Liver (tissue), 9 donors: ENCODE results near the gene JPT2. TPM values are rescaled to one million over a fixed set of nuclear protein-coding genes. Genes with fewer than 3 reads are reported as not detected.

Experiments used
- DNase-seq: peaks from one replicate; pipeline ENCODE4 v3.0.0-alpha.2; 2017; ENCODE audit warnings: low spot score
- H3K27ac ChIP-seq, 2 donors: one replicate each; pipeline ENCODE4 v1.7.0; 2013; ENCODE audit warnings: inconsistent platforms in 2 of 2, low read length in 2 of 2, control low read depth in 1 of 2, low read depth in 1 of 2, mild to moderate bottlenecking in 1 of 2
- H3K27me3 ChIP-seq, 4 donors: one replicate each; pipeline versions ENCODE4 v1.6.1 to v1.7.0; 2013; ENCODE audit warnings: low read length in 3 of 4, inconsistent platforms in 1 of 4, mild to moderate bottlenecking in 1 of 4, moderate library complexity in 1 of 4; ENCODE audit not compliant: control insufficient read depth in 4 of 4, insufficient read depth in 4 of 4
- H3K36me3 ChIP-seq, 4 donors: one replicate each; pipeline versions ENCODE4 v1.6.1 to v1.7.0; 2013; ENCODE audit warnings: low read length in 3 of 4, mild to moderate bottlenecking in 3 of 4, low read depth in 1 of 4, moderate library complexity in 1 of 4; ENCODE audit not compliant: control insufficient read depth in 4 of 4, insufficient read depth in 3 of 4
- H3K4me1 ChIP-seq, 4 donors: one replicate each; pipeline versions ENCODE4 v1.6.1 to v1.7.0; 2013; ENCODE audit warnings: low read length in 3 of 4, mild to moderate bottlenecking in 3 of 4, moderate library complexity in 1 of 4; ENCODE audit not compliant: control insufficient read depth in 4 of 4, insufficient read depth in 4 of 4
- H3K4me3 ChIP-seq, 3 donors: one replicate each; pipeline versions ENCODE4 v1.6.1 to v1.7.0; 2013; ENCODE audit warnings: low read length in 3 of 3, control low read depth in 1 of 3, low read depth in 1 of 3, mild to moderate bottlenecking in 1 of 3
- H3K9ac ChIP-seq, 2 donors: one replicate each; pipeline ENCODE4 v1.7.0; 2013; ENCODE audit warnings: low read length in 2 of 2, mild to moderate bottlenecking in 2 of 2, moderate library complexity in 2 of 2, control low read depth in 1 of 2, low read depth in 1 of 2
- H3K9me3 ChIP-seq, 4 donors: one replicate each; pipeline versions ENCODE4 v1.6.1 to v1.7.0; 2013; ENCODE audit warnings: low read length in 3 of 4; ENCODE audit not compliant: control insufficient read depth in 4 of 4
- EGR1 ChIP-seq, 2 donors: IDR thresholded peaks; 2 replicates each; pipeline ENCODE4 v1.6.1; 2016 to 2018; ENCODE audit warnings: antibody characterized with exemption in 2 of 2, low read depth in 2 of 2
- FOXA1 ChIP-seq: IDR thresholded peaks from 2 replicates; pipeline ENCODE4 v1.6.1; 2016; ENCODE audit warnings: antibody characterized with exemption
- GABPA ChIP-seq, 2 donors: IDR thresholded peaks in 1 of 2; conservative IDR thresholded peaks in 1 of 2; 2 replicates each; pipeline ENCODE4 v1.6.1; 2016; ENCODE audit warnings: antibody characterized with exemption in 2 of 2, mild to moderate bottlenecking in 1 of 2, moderate library complexity in 1 of 2
- HNF4A ChIP-seq, 2 donors: conservative IDR thresholded peaks; 2 replicates each; pipeline ENCODE4 v1.6.1; 2016; ENCODE audit warnings: antibody characterized with exemption in 2 of 2, mild to moderate bottlenecking in 2 of 2
- HNF4G ChIP-seq: IDR thresholded peaks from 2 replicates; pipeline ENCODE4 v1.6.1; 2016; ENCODE audit warnings: antibody characterized with exemption
- JUND ChIP-seq, 2 donors: IDR thresholded peaks; 2 replicates each; pipeline ENCODE4 v1.6.1; 2016; ENCODE audit warnings: antibody characterized with exemption in 2 of 2
- RAD21 ChIP-seq, 2 donors: IDR thresholded peaks; 2 replicates each; pipeline ENCODE4 v1.6.1; 2016; ENCODE audit warnings: antibody characterized with exemption in 2 of 2, mild to moderate bottlenecking in 2 of 2
- RXRA ChIP-seq, 2 donors: IDR thresholded peaks; 2 replicates each; pipeline ENCODE4 v1.6.1; 2017 to 2018; ENCODE audit warnings: antibody characterized with exemption in 2 of 2, mild to moderate bottlenecking in 1 of 2
- YY1 ChIP-seq: IDR thresholded peaks from 2 replicates; pipeline ENCODE4 v1.6.1; 2016; ENCODE audit warnings: antibody characterized with exemption, mild to moderate bottlenecking
- WGBS: extraction: QIAGEN DNeasy Blood & Tissue Kit; methylation state at CpG from one replicate; pipeline ENCODE4 v1.1.7; 2013; 5-methylcytosine and 5-hydroxymethylcytosine counted together
- polyA plus RNA-seq, 2 donors: library from polyadenylated mRNA; stranded (reverse) in 1 of 2; unstranded in 1 of 2; fragments of 200-250 nt in 1 of 2; fragments of >200 nt in 1 of 2; fragmentation: Nextera tagmentation in 1 of 2; extraction: Ambion mirVana in 1 of 2; gene quantifications; one replicate each; pipeline versions ENCODE4 v1.2.1 to v1.2.3, GENCODE V29; 2013 to 2015
- total RNA-seq, 2 donors: library from RNA; depleted of rRNA; stranded (reverse); fragments of >200 nt; gene quantifications; one replicate each; pipeline ENCODE4 v1.2.3, GENCODE V29; 2014
- TF ChIP-seq, protein P1 (sequence below): IDR thresholded peaks from 2 replicates; pipeline ENCODE4 v1.6.1; 2016; ENCODE audit warnings: antibody characterized with exemption
- TF ChIP-seq, protein P2 (sequence below): IDR thresholded peaks from 2 replicates; pipeline ENCODE4 v1.6.1; 2016; ENCODE audit warnings: antibody characterized with exemption, mild to moderate bottlenecking
- TF ChIP-seq, protein P3 (sequence below): IDR thresholded peaks from 2 replicates; pipeline ENCODE4 v1.6.1; 2016; ENCODE audit warnings: antibody characterized with exemption
- TF ChIP-seq, protein P4 (sequence below): fragments of 150-350 bp; IDR thresholded peaks from 2 replicates; pipeline ENCODE4 v1.5.1; 2017; ENCODE audit warnings: improper control_type of control experiment, low read depth, low read length; ENCODE audit not compliant: missing input control
- donor health status: healthy.
- donor health status: healthy.
- donor health status: healthy.
- donor health status: healthy.
- donor health status: healthy.

JPT2 gene
- total and polyA plus RNA-seq, 4 donors, result 7.4 to 32.6 (median 28.4) TPM

DNA sequence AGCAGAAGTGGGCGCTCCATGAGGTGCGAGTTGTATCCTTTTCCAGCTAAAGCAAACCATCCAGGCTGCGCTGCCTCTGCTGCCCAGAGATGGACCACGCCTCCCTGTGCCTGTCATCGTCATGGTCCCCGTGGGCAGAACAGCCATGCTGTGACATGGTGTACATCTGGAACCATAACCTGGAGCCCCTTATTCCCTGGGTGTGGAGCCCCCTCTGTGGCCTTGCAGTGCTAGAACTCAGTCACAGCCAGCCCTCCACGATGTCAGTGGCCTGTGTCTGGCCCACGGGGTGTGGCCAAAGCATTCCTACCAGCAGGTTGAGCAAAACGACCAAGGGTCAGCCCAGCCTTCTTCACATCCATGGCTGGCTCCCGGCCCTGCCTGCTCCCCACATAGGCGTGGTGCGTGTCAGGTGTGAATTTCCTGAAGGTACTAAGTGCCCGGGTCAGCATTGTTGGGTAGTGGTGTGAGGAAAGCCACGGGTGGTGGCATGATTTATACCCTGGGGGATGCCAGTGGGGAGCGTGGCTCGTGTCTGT is 22.7 kb upstream of the JPT2 start:
- TF ChIP-seq, protein P1, sequence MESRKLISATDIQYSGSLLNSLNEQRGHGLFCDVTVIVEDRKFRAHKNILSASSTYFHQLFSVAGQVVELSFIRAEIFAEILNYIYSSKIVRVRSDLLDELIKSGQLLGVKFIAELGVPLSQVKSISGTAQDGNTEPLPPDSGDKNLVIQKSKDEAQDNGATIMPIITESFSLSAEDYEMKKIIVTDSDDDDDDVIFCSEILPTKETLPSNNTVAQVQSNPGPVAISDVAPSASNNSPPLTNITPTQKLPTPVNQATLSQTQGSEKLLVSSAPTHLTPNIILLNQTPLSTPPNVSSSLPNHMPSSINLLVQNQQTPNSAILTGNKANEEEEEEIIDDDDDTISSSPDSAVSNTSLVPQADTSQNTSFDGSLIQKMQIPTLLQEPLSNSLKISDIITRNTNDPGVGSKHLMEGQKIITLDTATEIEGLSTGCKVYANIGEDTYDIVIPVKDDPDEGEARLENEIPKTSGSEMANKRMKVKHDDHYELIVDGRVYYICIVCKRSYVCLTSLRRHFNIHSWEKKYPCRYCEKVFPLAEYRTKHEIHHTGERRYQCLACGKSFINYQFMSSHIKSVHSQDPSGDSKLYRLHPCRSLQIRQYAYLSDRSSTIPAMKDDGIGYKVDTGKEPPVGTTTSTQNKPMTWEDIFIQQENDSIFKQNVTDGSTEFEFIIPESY, result no peak
- TF ChIP-seq RXRA (IDR thresholded peaks at IDR 0.05) (no peak), JUND (IDR thresholded peaks at IDR 0.05) (no peak), GABPA (IDR thresholded peaks at IDR 0.05 in 1 of 2, conservative IDR thresholded peaks at IDR 0.05 in 1 of 2) (no peak), HNF4A (conservative IDR thresholded peaks at IDR 0.05) (no peak), HNF4G (no peak), FOXA1 (no peak), RAD21 (IDR thresholded peaks at IDR 0.05) (no peak), EGR1 (IDR thresholded peaks at IDR 0.05; ENCODE audit: low read depth in 2 of 2) (no peak), YY1 (no peak)
- TF ChIP-seq, protein P2, sequence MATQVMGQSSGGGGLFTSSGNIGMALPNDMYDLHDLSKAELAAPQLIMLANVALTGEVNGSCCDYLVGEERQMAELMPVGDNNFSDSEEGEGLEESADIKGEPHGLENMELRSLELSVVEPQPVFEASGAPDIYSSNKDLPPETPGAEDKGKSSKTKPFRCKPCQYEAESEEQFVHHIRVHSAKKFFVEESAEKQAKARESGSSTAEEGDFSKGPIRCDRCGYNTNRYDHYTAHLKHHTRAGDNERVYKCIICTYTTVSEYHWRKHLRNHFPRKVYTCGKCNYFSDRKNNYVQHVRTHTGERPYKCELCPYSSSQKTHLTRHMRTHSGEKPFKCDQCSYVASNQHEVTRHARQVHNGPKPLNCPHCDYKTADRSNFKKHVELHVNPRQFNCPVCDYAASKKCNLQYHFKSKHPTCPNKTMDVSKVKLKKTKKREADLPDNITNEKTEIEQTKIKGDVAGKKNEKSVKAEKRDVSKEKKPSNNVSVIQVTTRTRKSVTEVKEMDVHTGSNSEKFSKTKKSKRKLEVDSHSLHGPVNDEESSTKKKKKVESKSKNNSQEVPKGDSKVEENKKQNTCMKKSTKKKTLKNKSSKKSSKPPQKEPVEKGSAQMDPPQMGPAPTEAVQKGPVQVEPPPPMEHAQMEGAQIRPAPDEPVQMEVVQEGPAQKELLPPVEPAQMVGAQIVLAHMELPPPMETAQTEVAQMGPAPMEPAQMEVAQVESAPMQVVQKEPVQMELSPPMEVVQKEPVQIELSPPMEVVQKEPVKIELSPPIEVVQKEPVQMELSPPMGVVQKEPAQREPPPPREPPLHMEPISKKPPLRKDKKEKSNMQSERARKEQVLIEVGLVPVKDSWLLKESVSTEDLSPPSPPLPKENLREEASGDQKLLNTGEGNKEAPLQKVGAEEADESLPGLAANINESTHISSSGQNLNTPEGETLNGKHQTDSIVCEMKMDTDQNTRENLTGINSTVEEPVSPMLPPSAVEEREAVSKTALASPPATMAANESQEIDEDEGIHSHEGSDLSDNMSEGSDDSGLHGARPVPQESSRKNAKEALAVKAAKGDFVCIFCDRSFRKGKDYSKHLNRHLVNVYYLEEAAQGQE, result no peak
- TF ChIP-seq, protein P3, sequence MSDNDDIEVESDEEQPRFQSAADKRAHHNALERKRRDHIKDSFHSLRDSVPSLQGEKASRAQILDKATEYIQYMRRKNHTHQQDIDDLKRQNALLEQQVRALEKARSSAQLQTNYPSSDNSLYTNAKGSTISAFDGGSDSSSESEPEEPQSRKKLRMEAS, result no peak
- WGBS, result 87% methylated on average over 16 of the region's 16 CpGs
- Histone ChIP-seq H3K9me3 (no peaks in the 10 kb centered on the region), H3K27me3 (no peaks in the 10 kb centered on the region), H3K27ac (no peak overlapping the region), H3K36me3 (peaks cover 13 to 66% (median 38%) of the 10 kb centered on the region in 4 donors), H3K9ac (no peak overlapping the region), H3K4me1 (no peaks in the 10 kb centered on the region), H3K4me3 (no peak overlapping the region)
- DNase-seq, result no peak

DNA sequence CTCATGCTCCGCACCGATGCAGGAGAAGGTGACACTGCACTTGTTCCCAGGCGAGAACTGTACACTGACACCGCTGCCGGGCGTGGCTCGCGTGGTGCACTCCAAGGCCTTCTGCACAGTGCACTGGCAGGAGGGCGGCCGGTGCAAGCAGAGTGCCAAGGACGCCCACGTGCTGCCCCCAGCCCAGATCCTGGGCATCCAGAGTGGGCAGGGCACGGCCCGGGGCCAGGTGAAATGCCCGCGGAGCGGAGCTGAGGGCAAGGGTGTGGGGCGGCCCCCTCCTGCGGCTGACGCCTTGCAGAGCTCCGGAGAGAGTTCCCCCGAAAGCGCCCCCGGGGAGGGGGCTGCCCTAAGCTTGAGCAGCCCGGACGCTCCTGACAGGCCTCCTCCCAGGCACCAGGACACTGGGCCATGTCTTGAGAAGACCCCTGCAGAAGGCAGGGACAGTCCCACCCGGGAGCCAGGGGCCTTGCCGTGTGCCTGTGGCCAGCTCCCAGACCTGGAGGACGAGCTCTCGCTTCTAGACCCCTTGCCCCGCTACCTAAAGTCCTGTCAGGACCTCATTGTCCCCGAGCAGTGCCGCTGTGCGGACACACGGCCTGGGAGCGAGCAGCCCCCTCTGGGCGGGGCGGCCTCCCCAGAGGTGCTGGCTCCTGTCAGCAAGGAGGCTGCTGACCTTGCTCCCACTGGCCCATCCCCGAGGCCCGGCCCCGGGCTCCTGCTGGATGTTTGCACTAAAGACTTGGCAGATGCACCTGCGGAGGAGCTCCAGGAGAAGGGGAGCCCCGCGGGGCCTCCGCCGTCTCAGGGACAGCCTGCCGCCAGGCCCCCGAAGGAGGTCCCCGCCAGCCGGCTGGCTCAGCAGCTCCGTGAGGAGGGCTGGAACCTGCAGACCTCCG is 21.9 kb upstream of the JPT2 start:
- DNase-seq, result no peak
- TF ChIP-seq HNF4A (conservative IDR thresholded peaks at IDR 0.05) (no peak), RXRA (IDR thresholded peaks at IDR 0.05) (no peak), EGR1 (IDR thresholded peaks at IDR 0.05; ENCODE audit: low read depth in 2 of 2) (no peak)
- TF ChIP-seq, protein P1, result no peak
- TF ChIP-seq, protein P3, result no peak
- TF ChIP-seq, protein P4, sequence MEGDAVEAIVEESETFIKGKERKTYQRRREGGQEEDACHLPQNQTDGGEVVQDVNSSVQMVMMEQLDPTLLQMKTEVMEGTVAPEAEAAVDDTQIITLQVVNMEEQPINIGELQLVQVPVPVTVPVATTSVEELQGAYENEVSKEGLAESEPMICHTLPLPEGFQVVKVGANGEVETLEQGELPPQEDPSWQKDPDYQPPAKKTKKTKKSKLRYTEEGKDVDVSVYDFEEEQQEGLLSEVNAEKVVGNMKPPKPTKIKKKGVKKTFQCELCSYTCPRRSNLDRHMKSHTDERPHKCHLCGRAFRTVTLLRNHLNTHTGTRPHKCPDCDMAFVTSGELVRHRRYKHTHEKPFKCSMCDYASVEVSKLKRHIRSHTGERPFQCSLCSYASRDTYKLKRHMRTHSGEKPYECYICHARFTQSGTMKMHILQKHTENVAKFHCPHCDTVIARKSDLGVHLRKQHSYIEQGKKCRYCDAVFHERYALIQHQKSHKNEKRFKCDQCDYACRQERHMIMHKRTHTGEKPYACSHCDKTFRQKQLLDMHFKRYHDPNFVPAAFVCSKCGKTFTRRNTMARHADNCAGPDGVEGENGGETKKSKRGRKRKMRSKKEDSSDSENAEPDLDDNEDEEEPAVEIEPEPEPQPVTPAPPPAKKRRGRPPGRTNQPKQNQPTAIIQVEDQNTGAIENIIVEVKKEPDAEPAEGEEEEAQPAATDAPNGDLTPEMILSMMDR, result no peak
- Histone ChIP-seq H3K4me1 (no peaks in the 10 kb centered on the region), H3K27ac (no peak overlapping the region), H3K27me3 (no peaks in the 10 kb centered on the region), H3K36me3 (peaks cover 13 to 68% (median 39%) of the 10 kb centered on the region in 4 donors), H3K9ac (no peak overlapping the region), H3K4me3 (no peak overlapping the region), H3K9me3 (no peaks in the 10 kb centered on the region)
- 97% methylated on average over 52 of the region's 52 CpGs for WGBS
